ENCODE results near the gene ARHGEF40. TPM values are rescaled to one million over a fixed set of nuclear protein-coding genes. Genes with fewer than 3 reads are reported as not detected.

Gene ARHGEF40
- total RNA-seq, 1 experiment from 2014 or later: 16.5 TPM

DNA sequence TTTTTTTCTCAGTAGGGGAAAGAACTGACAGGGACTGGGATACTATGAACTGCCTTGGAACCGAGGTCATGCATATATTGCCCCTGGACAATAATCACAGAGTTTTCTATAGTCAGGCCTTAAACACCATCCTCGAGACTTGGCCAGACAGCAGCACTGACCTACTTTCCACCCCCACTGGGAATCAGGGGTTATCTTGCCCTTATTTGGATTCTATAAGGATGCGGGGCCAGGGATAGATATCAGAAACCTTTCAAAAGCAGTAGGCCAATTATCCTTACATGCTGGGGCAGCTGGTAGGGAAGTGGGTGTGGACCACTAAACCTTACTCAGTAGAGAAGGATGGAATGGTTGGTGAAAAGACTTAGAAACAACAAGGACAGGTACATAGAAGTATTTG lies 26.3 kb downstream of the ARHGEF40 start:
- no peak for DNase-seq (ENCODE audit: low read depth)

DNA sequence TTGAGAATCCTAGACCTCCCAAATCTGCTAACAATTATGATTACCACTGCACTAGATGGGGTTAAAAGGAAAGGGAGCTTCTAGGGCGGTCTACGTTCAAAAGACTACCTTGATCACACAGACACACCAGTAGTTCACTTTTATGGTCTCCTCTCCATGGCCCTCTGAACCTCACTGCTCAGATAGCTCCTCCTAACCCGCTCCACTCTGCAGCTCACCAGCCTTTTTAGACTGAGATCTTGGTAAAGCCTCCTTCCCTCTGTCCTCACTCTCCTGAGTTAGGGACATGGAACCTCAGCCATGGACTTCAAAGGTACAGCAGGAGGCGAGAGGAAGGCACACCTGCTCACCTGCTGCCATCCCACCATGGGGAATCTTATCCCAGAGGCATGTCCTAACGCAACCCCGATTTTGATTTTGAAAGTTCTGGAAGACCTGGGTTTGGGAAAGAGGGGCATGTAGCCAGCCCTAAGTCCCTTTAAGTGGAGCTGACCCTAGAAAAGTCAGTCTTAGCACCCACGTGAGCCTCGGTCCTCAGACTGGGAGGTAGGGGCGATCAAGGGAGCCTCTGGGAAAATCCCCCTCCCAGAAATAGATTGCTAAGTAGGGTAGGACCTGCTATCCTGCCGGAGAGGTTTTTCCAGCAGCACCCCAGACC lies 27.0 kb downstream of the ARHGEF40 start:
- no peak for DNase-seq (ENCODE audit: low read depth)

DNA sequence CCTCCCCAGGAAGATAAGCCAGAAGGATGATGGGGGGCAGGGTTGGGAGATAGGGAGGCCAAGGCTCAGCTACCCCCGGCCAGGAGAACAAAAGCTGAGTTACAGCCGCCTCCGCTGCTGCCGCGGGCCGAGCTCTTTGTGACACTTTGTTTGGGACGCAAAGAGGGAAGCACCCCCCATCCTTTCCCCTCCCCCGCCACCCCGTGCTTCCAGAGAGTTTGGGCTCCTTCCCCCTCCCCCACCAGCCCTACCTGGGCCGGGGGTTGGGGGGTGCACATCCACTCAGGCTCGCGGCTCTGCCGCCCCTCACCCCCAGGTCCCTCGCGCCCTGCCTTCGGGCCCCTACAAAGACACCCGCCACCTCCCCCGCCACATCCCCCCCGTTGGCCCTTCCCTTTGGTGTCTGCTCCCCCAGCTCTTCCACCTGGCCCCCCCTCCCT lies 27.6 kb downstream of the ARHGEF40 start:
- DNase-seq (ENCODE audit: low read depth): no peak

DNA sequence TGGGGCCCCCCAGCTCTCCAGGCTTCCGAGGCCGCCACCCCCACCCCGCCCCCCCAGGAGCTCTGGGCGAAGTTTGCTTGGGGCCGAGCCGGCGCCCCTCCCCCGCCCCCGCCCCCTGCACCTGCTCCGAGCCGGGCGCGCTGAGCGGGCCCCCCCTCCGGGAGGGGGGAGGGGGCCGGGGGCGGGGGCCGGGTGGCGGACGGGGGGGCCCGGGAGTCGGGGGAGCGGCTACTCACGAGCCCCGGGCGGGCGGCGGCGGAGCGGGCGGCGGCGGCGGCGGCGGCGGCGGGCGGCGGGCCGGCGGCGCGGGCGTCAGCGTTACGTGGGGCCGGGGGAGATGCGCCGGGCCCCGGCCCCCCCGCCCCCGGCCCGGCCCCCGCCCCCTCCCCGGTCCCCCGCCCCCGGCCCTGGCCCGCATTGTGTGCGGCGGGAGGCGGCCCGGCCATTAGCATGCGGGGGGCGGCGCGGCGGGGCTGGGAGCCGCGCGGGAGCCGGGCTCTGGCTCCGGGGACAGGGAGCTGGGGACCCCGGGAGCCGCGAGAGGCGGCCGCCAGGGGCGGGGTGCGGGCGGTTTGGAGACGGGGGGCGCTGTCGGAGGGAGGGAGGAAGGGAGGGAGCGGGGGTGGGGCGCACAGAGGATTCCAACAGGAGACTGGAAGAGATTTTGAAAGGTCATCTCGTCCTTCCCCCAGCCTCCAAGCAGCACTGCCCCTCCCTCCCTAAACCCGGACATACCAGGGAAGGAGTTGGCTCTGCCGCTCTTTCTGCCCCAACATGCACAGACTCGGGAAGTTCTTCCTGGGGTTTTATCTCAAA lies 28.2 kb downstream of the ARHGEF40 start, which contains the start of gene ZNF219:
ZNF219 (minus strand) TSS at position 580 of the 816 bp plus-strand sequence. CDS start 5,064 bp downstream, outside the sequence.
- DNase-seq (ENCODE audit: low read depth): peak; percentile 53

DNA sequence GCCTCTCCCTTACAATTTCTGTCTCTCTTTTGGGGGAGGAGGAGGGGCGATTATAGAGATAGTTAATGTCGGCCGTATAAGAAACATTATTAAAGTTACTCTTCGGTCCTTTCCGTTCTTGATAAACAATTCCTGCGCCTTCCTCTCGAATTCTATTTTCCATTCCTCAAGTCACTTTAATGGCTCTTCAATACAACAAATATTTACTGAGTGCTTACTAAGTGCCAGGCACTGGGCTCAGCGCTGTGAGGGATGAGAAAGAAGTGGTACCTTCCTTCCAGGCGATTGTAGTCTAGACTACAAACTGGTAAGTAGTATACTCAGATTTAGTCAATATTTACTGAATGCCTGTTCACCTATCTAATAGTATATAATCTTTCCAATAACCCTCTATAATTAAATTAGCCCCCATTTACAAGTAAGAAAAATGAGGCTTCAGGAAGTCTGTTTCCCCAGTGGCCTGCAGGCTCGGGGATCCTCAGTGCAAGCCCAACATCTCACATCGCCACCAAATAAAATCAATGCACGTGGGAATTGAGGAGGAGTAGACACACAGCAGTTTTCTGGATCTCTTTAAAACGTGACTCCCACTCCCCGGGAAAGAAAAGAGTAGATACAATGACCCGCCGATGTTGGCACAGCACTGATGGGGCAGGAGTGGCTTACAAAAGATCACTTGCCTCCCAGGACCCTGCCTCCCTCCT lies 28.9 kb downstream of the ARHGEF40 start:
- DNase-seq (ENCODE audit: low read depth): no peak

DNA sequence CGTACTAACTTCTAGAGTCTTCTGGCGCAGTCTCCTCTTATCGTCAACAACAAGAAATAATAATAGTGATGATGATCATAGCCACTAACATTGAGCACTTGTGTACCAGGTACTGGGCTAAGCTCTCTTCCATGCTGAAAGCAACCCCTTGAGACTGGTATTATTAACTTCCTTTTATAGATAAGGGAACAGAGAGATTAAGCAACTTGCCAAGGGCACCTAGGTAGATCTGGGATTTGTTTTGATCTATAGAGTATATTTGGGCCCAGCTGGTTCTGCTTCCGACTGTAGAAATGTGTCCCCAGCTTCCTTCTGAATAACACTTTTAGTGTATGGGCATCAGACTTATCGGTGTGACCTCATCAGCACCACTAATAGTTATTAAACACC lies 29.5 kb downstream of the ARHGEF40 start:
- no peak for DNase-seq (ENCODE audit: low read depth)

DNA sequence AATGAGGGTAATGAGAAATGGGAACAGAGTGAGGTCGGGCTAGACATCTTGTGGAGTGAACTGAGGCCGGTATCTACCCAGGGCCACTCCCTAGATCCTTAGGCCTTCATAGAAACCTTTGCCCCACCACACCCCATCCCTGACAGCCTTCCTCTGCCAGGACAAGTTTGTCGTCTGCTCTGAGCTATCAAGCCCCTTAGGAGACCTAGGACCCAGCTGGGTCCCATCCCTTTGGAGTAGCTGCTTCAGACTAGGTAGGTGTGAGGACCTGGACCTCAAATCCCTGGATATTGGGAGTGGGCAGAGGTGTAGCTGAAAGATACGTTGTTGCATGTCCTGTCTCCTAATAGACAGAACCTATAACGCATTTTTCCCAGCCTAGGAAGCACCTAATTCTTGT lies 30.8 kb downstream of the ARHGEF40 start, which contains the start of gene TMEM253:
TMEM253 (plus strand) TSS at position 136 of the 400 bp plus-strand sequence. CDS start 278 bp downstream, outside the sequence.
- no peak for DNase-seq (ENCODE audit: low read depth)

DNA sequence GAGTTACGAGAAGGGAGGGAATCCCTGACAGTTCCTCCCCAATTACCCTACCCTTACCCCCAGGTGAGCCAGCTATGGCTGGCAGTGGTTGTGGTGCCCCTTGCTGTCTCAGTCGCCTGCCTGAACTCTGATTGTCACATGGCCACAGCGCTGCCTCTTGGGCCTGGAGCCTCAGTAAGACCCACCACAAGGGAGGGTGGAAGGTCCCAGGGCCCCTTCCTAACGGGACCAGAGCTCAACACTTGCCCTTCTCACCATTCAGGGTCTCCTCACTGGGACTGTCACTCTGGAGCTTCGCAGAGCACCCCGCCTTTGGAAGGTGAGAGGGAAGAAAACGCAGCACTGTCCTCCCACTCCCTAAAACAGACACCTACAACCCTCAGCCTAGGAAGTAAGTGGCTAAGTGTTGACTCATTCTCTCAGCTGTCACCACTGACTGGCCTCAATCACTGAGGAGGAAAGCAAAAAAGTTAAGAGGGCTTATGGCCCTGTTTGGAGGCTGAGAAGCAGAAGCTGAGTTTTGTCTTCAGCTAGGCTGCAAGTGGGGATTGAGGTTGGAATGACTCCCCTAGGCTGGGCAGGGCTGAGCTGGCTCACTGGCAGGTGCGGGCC lies 31.8 kb downstream of the ARHGEF40 start:
- DNase-seq (ENCODE audit: low read depth): no peak

DNA sequence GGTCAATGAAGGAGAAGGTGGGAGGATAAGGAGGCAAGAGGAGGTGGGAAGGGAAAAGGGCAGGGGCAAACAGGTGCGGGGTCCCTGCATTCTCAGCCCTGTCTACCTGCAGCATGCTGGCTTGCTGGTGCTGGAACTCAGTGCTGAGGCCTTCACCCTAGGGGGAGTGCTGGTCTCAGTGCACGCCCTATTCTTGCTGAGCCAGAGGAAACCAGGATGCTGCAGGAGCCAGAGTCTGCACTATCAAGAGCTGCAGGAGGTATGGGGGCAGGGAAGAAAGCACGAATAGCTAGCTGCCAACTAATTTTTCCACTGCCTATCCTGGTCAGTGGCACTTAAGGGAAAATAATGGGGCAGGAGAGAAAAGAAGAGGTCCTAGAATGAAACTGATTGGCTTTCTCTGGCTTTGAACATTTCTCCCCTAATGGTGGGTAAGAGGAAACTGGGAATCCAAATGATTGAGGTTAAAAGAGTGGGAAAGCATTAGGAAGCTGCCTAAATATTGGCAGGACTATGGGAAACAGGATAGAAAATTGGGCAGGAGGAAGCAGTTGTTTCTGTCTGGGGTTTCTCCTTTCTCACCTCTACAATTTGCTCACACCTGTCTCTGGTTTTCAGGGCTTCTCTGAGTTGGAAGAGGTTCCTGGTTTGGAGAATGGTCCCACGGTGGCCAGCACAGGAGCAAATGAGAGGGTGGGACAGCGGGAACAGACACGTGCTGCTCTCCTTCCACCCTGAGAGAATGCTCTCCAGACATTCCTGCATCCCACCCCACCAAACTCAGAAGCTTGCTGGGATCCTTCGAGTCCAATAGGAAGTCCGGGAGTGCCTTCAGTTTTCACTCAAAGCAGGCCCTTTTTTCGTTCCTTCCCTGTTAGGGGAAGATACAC lies 32.7 kb downstream of the ARHGEF40 start:
- no peak for DNase-seq (ENCODE audit: low read depth)

DNA sequence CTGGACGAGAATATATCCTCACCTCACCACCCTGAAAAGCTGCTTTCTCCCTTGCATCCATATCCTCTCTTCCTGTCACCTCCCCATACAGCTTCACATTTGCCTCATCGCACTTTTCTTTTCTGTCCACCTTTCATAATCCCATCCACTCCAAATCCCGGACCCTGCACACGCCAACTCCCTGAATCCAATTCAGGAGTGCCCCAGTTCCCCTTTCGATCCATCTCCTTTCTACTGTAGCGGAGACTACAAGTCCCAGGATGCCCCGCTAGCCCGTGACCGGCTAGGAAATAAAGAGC lies 33.3 kb downstream of the ARHGEF40 start:
- no peak for DNase-seq (ENCODE audit: low read depth)

DNA sequence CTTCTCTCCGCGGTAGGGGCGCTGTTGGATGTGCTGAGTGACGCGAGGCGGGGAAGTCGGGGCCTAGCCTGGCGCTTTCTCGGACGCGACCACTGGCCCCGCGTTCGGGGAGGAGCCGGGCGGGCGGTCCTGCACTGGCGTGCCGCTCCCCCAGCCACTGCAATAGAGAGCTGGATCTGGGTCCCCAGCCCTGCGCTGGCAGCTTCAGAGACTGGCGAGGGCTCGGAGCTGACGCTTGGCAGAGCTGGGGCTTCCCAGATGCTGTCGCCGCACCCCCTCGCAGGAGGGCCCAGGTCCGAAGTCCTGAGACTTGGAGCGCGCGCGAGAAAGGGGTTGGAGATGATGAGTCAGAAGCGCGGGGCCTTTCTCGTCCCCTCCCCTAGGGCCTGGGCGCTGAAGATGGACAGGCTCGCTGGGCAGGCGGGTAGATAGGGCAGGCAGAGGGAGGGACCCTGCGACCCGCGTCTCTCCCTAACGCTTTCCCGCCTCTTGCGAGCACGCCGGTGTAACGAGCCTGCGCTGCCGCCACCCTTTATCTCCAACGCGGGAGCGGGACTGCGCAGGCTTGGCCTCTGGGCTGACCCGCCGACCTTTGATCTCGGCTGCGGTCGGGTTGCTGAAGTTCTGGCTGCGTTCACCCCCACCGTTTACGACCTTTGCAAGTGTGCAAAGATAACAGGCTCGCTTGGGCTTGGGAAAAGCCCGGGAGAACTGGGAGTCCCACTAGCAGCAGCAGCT lies 33.8 kb downstream of the ARHGEF40 start:
- peak; percentile 95 for DNase-seq (ENCODE audit: low read depth)

DNA sequence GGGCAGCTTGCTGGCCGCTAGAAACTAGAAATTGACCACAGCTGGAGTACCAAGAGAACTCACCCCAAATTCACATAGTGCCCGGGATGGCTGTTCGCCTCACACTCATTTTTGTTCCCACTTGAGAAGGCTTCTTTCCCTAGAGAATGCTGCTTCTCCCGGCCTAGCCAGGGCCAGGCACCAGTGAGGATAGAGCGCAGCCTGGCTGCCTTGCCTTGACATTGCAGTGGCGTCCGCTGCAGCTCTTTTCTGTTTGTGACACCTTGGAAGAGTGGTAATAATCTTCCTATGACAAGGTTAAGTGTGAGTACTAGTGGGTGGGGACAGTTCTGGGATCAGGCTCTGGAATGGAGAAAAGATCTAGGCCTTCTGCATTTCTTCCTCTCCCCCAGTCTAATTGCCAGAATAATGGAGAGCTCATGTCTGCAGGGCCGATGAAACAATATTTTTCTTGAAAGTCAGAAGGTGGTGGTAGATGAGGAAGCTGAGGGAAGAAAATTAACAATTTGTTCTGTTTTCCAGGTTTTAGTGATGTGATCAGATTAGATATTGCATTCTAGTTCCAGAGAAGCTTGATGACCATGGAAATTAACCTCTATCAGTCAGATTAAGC lies 34.5 kb downstream of the ARHGEF40 start:
- DNase-seq (ENCODE audit: low read depth): peak; percentile 76

DNA sequence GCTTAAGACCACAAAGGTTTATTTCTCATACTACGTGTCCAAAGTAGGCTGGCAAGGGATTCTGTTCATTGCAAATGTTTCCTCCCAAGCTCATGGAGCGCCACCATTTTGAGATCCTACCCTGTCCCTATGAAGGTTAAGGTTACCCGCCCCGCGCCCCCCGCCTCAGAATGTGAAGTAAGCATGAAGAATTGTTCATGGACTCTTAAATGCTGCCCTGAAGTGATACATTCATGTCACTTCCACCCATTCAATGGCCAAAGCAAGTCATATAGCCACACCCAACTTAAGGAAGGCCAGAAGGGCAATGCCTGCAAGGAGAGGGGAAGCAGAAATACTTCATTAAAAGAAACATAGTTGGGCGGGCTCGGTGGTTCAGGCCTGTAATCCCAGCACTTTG lies 35.0 kb downstream of the ARHGEF40 start:
- DNase-seq (ENCODE audit: low read depth): no peak

DNA sequence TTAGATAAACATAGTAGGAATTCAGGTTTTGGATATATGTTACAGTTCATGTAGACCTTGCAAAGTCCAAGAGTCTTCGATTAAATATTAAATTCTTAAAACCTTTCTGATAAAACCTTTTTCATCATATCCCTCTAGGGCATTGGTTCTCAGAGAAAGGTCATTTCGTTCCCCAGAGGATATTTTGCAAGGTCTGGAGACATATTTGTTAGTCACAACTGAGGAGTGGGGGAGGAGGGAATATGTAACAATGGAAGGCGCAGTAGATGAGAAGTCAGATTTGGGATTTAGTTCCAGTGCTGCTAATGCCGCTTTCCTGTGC lies 36.0 kb downstream of the ARHGEF40 start:
- no peak for DNase-seq (ENCODE audit: low read depth)

DNA sequence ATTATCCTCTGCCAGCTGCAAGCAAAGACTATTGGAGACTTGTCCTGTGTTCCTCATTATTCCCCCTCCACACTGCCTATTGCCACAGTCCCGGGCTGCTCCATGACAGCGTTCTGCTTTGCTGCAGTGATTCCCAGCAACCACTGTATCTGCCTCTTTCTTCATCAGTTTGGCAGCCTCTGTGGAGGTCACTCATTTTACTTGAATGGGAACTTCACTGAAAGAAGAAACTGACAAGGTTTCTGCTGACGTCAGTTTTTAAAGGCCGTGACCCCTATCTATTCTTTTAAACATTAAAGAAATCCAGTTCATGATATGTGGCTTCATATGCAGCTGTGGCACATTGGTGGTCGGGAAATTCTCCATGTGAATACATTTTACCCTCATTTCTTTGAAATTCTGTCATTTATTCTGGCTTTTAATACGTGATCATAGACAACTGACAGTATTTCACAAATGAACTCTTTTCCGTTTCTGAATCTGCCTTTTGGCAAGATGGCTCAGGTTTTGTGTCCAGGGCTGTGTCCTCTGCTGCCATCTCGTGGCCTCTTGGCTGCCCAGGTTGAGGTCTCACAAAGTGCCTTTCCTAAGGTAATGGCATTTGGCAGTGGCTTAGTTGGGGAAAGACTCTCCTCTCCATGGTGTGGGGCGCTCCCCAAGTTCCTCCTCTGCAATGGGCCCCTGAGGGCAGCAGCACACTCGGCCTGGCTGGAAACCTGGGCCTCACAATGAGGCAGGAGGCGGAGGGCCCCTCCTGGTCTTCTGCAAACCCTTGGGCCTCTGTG lies 36.6 kb downstream of the ARHGEF40 start:
- DNase-seq (ENCODE audit: low read depth): peak; percentile 70

DNA sequence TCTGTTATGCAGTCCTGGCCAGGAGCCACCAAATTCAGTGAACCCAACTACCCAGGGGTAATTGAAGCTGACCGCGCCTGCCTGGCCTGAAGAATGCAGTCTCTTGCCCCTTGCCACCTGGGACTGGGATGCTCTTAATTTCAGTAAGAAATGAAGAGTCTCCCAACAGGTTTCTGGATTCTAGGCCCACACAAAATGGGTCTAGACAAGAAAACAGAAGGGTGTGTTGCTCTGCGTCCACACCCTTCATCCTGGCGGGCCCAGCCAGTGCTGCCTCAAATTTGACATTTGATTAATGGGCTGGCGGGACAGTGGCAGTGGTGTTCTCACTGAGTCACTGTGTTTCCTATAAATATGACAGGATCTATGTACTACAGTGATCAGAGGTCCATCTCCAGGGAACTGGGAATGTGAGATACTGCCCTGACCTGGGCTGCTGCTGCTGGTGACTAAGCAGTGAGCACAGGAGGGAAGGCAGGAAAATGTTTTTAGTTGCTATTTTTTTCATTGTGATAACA lies 37.2 kb downstream of the ARHGEF40 start:
- peak; percentile 57 for DNase-seq (ENCODE audit: low read depth)

DNA sequence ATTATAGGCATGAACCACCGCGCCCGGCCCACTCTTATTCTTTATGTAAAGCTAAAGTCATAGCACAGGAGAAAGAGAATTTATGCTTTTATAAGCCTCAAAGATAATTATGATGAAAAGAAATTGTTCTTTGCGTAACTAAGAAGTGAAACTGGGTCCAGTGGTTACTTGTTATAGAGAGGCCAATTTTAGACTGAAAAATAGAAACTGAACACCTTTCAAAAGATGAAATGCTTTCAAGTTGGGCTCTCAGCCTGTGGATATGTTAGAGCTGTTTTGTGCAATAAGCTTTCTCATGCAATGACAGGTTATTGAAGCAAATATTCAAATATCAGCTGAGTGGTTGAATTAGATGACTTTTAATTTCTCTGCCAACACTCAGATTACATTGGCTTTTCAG lies 38.7 kb downstream of the ARHGEF40 start:
- no peak for DNase-seq (ENCODE audit: low read depth)

DNA sequence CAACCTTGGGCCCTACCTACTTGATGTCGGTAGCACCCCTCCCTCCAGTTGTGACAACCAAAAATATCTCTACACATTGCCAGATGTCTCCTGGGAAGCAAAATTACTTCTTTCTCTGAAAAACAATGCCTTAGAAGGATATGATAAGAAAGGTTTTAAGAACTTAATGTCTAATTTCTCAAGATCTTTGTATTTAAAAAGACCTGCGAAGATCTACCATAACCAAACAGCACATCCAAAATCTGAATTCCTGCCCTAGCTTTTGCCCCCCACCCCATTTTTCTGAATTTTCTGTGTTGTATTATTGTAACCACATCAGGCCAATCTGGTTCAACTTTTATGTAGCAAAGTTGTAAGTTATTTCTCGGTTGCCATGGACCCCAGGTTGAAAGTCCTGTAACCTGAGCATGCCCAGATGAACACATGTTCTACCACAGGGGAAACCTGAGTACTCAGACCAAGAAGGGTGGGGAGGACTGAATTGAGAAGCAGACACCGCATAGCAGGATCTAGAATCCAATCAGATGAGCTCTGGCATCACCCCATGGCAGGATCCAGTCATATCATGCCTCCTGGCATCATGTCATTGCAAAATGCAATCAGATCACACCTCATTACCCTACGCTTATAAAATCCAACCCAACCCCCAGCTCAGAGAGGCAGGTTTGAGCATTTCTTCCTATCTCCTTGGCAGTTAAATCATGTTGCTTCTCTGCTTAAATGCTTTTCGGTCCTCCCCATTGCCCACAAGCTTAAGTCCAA lies 39.5 kb downstream of the ARHGEF40 start:
- peak; percentile 71 for DNase-seq (ENCODE audit: low read depth)

All from HT1080 (cell line).